Measurements from ENCODE around the gene SPON1.

SPON1 gene

GRCh38 chr11:13944016-13944415, 18.5 kb upstream of the SPON1 start:
- no peak for DNase-seq (ENCODE audit: low read depth in 2 of 2)

- DNase-seq (ENCODE audit: low read depth in 2 of 2): no peak
Measured at GRCh38 chr11:13944911-13945425, 17.6 kb upstream of the SPON1 start.

- DNase-seq (ENCODE audit: low read depth in 2 of 2): no peak
Measured at GRCh38 chr11:13947379-13947778, 15.1 kb upstream of the SPON1 start.

GRCh38 chr11:13949876-13950275, 12.6 kb upstream of the SPON1 start:
- DNase-seq (ENCODE audit: low read depth in 2 of 2): no peak

GRCh38 chr11:13952221-13952620, 10.3 kb upstream of the SPON1 start:
- DNase-seq (ENCODE audit: low read depth in 2 of 2): no peak

- DNase-seq (ENCODE audit: low read depth in 2 of 2): no peak
Measured at GRCh38 chr11:13952668-13953067, 9.9 kb upstream of the SPON1 start.

- DNase-seq (ENCODE audit: low read depth in 2 of 2): no peak
Measured at GRCh38 chr11:13954591-13954990, 7.9 kb upstream of the SPON1 start.

GRCh38 chr11:13955971-13956421, 6.5 kb upstream of the SPON1 start:
- DNase-seq (ENCODE audit: low read depth in 2 of 2): peak in 1 of 2 experiments; percentile 31

GRCh38 chr11:13956988-13957387, 5.5 kb upstream of the SPON1 start:
- no peak for DNase-seq (ENCODE audit: low read depth in 2 of 2)

- DNase-seq (ENCODE audit: low read depth in 2 of 2): no peak
Measured at GRCh38 chr11:13958641-13959400, 3.7 kb upstream of the SPON1 start.

- DNase-seq (ENCODE audit: low read depth in 2 of 2): no peak
Measured at GRCh38 chr11:13962198-13962561, 343 bp upstream of the SPON1 start.

- peak in 1 of 2 experiments; percentile 13 for DNase-seq (ENCODE audit: low read depth in 2 of 2)
Measured at GRCh38 chr11:13963169-13963948, 836 bp downstream of the SPON1 start.

- DNase-seq (ENCODE audit: low read depth in 2 of 2): no peak
Measured at GRCh38 chr11:13963949-13964770, 1.6 kb downstream of the SPON1 start.

GRCh38 chr11:13964771-13965074, 2.2 kb downstream of the SPON1 start:
- no peak for DNase-seq (ENCODE audit: low read depth in 2 of 2)

- no peak for DNase-seq (ENCODE audit: low read depth in 2 of 2)
Measured at GRCh38 chr11:13965337-13965736, 2.8 kb downstream of the SPON1 start.

GRCh38 chr11:13966013-13966412, 3.5 kb downstream of the SPON1 start:
- DNase-seq (ENCODE audit: low read depth in 2 of 2): no peak

GRCh38 chr11:13966486-13966885, 4.0 kb downstream of the SPON1 start:
- DNase-seq (ENCODE audit: low read depth in 2 of 2): no peak

- DNase-seq (ENCODE audit: low read depth in 2 of 2): no peak
Measured at GRCh38 chr11:13970986-13971385, 8.5 kb downstream of the SPON1 start.

- DNase-seq (ENCODE audit: low read depth in 2 of 2): no peak
Measured at GRCh38 chr11:13972043-13972910, 9.8 kb downstream of the SPON1 start.

GRCh38 chr11:13972944-13973343, 10.4 kb downstream of the SPON1 start:
- no peak for DNase-seq (ENCODE audit: low read depth in 2 of 2)

- DNase-seq (ENCODE audit: low read depth in 2 of 2): no peak
Measured at GRCh38 chr11:13974631-13975030, 12.1 kb downstream of the SPON1 start.
